Activated CD8-positive, alpha-beta memory T cell treated with anti-CD3 and anti-CD28 coated beads, Interleukin-2, amount 50 U/mL, for 1 hour (primary cell): Measurements from ENCODE around the gene TMEM273.

Experiments
- DNase-seq: peaks from one replicate; pipeline ENCODE4 v3.0.0-alpha.2; 2020; ENCODE audit errors: extremely low read depth

TMEM273 gene, protein sequence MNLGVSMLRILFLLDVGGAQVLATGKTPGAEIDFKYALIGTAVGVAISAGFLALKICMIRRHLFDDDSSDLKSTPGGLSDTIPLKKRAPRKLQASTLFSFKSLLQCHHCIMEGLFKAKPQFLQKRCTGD

DNA sequence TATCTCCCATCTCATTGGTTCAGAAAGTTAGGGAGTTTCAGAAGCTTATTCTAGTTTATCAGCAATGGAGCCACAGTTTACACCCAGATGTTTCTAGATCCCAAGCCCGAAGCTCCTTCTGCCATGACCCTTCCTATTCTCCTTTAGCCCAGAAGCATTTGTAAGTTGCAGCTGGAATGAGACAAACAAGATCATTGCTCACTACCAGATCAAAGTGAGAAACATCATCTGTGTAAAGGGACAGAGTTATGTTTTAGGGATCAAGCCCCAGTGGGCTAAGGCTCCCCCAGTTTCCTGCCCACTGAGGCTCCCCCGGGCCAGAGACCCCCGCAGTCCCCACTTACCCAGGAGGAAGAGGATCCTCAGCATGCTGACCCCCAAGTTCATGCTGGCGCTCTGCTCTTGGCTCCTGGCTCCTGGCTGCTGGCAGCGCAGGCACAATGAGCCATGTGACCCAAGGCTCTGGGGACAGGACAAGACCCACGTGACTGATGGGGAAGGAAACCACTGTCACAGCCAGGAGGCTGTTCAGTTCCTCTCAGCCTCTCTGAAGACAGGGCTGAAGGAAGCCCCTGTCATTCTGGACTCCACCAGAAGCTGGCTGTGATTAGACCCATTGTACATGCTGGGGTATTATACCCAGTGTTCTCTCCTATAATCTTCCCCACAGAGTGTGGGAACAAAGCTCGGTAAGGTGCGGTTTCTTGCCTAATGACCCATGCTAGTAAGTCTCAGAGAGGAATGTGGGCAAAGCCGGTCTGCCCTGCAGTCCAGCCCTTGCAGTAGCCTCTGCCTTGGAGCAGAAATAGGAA is at the start of gene TMEM273:
Gene TMEM273 (minus strand): TSS at position 442 of the 812 bp plus-strand sequence. CDS start 55 bp downstream, at position 387.
- DNase-seq: no peak

DNA sequence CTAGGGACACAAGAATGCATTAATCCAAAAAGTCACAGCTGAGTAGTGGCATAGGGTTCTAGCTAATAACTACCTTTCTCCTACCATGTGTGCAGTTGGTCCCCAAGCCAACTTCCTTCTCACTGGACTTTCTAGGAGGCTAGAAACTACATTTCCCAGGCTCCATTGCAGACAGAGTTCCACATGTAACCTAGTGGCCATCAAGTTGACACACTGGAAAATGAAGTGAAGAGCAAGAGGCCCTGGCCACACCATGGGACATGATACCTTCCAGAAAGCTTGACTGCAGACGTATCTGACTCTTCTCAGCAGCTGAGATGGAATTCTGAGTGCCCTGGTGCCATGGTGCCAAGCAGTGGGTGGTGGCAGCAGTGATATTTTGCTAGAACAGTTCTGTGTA is 49.8 kb upstream of the TMEM273 start:
- DNase-seq: no peak

DNA sequence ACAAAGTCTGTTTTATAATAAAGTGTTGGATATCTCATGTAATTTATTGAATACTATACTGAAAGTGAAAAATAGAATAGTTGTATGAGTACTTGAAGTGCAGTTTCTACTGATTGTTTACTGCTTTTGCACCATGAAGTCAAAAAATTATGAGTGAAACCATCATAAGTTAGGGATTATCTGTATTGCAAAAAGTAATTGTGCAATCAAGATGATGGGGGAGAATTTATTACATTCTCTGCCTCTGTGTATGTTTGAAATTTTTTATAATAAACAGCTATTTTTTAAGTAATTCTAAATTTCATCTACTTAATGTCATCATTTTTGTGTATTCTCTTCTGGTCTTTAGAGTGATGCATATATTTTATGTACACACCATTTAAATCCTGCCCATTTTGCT is 47.2 kb upstream of the TMEM273 start:
- DNase-seq: no peak

DNA sequence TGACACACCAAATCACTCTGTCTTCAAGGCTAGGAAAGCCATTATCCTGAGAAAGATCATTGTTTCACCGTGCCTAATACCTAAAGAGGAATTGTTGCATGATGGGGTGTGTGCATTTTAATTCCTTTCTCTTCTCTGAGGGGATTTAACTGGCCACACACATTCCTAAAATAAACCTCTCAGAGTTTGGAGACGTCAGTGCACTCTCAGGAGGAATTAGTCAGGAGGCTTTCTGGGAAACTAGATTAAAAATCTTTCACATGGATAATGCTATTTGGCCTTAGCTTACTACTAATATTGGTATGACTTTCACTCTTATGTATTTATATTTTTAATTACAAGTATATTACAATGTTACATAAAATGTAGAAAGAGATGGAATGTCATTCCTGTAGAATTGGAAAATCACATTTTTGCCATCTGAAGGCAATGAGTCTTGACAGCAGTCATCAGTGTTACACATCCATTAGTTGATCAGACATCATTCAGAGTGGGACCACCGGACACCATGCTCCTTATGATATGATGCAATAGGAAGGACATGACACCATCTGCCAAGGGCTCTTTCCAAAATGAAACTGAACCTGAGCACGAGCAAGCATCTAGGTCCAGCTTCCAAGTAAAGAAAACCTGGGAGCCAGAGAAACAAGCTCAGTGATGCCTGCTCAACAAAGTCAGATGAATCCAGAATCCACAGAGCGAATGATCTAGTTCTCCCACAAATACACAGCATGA is 43.1 kb upstream of the TMEM273 start:
- DNase-seq: no peak

DNA sequence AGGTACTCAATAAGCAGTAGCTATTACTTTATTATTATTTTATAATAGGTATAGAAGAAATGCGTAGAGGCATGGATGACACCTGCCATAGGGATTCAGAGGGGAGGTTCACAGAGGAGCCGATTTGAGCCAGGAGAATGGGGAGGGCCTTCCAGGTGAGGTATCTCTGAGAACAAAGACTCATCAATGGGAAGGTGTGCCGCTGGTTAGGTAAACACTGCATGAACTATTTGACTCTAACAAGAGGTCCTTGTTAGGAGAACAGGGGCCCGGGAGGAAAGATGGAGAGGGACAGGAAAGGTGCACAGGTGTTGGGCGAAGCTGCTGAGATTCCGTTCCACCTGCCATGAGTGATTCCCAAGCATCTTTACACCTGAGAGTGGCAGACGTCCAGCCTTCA is 41.8 kb upstream of the TMEM273 start:
- no peak for DNase-seq

DNA sequence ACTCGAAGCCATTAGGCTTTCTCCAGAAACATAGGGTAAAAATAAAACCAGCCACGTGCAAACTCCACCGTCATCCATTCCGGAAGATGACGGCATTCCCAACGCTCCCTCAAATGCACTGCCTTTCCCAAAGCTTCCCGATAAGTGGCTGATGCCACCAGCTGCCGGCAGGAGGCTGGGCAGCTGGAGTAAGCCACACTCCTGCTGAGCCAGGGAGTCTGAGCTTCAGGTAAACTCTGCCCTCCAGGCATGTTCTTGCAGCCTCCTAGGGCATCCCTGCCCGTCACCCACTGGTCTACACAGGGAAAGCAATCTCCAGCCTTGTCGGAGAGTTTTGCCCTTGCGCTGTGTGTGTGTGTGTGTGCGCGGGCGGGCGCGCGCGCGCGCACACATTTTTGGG is 40.5 kb upstream of the TMEM273 start:
- no peak for DNase-seq

DNA sequence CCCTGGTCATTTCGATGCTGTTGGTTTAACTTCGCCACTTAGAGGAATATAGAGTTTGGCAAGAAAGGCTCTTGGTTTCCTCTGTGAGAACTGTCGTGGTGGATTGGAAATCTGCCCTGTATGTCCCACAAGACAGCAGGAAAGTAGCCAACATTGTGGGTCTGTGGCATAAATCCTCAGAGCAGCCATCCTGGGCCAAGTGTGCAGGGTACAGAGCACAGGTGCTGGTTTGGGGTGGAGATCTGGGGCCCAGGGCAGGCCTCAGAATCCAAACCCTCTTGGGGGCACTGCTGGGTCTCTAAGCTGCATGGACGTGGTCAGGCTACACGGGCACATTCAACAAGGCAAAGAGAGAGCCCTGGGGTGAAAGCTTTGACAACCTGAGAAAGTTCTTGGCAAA is 39.2 kb upstream of the TMEM273 start:
- DNase-seq: no peak

DNA sequence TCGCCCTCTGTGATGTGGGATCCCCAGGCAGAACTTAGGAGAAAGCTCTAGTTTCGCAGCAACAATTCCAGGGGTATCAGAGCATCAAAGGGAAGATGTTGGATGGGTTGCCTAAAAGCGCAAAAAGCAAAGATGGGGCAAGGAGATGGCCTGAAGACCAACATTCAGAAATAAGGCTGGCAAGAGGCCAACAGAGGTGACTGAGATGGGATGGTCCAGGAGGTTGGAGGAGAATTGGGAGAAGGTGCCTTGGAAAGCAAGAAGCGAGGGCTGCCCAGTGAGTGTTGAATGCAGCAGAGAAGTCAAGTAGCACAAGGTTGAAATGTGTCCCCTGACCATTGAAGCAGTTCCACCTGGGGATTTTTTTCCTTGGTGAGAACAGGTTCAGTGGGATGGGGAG is 38.4 kb upstream of the TMEM273 start:
- no peak for DNase-seq

DNA sequence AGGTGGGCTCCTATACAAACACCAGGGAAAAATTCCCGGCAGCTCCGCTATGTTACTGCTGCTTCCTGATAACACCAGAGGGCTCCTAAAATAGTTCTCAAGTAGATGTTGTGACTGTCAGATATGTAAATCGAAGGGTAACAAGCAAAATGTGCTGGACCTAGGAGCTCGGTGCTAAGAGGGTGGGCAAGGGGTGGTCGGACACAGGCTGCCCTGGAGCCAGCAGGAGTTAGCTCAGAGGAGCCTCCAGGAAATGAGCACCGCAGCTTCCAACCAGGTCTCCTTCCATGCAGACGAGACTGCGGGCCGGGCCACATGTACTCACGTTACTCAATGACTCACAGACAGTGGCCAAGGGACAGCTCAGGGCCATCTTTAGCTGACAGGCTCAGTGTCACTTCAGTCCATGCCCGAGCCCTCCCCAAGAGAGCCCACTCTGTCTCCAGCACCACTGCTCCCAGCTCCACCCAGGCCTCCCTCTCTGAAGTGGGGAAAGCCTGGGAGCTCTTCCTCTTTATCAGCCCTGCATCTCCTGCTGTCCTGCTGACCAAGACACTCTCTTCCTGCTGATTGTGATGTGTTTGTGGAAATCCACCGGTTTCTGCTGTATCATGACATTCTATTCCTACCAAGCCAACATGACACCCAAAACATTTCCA is 37.2 kb upstream of the TMEM273 start:
- no peak for DNase-seq

DNA sequence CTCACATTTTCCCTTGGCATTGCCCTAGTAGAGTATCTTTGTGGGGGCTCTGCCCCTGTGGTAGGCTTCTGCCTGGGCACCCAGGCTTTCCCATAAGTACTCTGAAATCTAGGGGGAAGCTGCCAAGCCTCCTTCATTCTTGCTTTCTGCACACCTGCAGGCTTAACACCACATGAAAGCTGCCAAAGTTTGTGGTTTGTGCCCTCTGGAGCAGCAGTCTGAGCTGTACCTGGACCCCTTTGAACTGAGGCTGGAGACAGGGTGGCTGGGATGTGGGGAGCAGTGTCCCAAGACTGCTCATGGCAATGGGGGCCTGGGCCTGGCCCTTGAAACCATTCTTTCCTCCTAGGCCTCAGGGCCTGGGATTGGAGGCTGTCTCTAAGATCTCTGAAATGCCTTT is 35.0 kb upstream of the TMEM273 start:
- DNase-seq: no peak

DNA sequence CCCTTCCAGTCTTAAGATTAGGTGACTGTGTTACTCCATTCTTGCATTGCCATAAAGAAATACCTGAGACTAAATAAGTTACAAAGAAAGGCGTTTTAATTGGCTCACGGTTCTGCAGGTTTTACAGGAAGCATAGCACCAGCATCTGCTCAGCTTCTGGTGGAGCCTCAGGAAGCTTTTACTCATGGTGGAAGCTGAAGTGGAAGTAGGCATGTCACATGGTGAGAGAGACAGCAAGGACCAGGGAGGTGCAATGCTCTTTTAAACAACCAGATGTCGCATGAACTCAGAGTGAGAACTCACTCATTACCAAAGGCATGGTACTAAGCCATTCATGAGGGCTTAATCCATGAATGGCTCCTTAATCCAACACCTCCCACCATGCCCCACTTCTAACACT is 34.0 kb upstream of the TMEM273 start:
- no peak for DNase-seq

DNA sequence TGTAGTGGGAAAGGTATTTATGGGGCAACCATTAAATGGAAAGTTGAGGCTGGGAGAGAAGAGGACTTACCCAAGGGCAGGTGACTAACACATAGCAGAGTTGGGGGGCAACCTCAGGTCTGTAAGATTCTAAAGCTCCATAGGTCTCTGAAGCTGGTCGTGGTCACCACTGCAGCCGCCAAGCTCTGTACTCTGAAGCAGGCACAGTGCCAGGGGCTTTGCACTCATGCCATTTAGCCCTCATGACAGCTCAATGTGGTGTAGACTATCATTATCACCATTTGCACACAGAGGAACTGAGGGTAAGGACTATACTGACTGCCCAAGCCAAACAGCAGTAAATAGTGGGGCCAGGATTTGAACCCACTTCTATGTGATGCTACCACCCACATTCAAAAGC is 32.5 kb upstream of the TMEM273 start:
- DNase-seq: no peak

DNA sequence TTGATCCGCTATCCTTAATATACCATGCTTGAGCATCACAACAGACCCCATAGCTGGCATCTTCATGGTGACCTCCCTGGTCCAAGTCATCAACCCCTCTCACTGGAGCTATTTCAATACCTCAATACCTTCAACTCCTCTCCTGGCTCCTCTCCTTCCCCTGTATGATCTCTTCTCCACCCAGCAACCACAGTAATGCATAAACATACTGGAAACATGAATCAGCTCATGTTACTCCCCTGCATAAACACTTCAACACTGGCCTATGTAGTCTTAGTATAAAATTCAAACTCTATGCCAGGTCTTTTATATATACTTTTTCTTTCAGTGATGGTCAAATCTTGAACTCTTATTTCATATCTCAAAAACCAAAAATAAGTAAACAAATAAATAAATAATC is 31.8 kb upstream of the TMEM273 start:
- no peak for DNase-seq

DNA sequence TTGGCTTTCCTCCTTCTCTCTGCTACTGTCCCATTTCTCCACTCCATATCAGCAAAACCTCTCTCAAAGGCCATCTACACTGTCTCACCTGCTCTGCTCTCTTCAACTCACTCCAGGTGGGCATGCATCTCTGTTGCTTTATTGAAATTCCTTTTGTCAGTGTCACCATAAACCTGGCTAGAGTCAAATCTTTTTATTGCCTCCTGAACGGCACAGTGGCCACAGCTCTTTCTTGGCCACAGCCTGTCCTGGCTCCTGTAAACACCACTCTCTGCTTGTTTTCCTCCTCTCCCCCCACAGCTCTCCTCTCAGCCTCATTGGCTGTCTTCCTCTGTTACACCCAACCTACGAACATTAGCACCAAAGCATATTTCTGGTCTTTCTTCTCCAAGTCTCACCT is 31.1 kb upstream of the TMEM273 start:
- no peak for DNase-seq

DNA sequence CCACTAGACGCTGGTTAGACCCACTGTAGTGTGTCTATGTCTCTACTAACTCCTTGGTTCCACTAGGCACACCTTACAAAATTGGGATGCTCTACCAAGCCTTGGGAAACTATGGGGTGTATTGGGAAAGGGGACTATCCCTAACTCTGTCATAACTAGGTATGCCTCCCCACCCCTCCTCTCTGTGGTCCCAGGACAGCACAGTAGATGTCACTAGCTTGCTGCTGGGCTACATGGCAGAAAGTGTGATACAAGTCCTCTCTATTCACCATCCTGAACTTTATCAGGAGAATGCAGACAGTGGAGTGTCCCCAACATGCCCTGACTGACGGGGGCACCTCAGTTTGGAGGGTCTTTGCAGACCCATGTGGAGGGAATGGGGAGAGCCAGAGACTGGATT is 30.3 kb upstream of the TMEM273 start:
- DNase-seq: no peak

DNA sequence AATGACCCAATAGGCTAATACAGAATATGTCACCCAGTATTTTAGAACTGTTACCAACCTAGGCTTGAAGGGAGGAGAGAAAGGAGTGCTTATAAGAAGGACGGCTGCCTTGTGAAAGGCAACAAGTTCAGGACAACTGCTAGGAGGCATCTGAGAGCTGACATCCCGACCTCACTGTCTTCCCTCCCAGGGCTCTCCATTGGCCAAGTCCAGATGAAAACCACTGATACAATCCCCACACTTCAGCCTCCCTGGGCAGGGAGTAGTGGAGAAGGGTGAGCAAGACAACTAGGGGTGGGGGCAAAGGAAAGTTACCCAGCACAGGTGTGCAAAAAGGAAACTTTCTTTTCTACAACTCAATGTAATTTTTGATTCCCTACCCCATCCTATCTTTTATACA is 29.5 kb upstream of the TMEM273 start:
- no peak for DNase-seq

DNA sequence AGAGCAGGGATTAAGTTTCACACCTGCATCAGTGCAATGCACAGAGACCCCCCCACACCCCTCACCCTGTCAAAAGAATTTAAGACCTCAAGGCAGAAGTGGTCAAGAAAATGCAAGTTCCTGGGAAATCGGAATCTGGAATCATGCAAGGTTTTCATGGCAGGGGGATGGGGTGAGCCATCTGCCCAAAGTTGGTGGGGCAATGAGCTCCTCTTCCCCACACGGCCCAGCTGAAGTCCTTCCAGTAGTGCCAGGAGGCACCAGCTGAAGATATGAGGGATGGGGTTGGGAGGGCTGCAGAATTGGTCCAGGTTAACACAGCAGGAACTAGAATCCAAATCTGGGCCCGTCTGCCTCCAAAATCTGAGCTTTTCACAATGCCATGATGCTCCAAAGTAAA is 25.0 kb upstream of the TMEM273 start:
- DNase-seq: no peak

DNA sequence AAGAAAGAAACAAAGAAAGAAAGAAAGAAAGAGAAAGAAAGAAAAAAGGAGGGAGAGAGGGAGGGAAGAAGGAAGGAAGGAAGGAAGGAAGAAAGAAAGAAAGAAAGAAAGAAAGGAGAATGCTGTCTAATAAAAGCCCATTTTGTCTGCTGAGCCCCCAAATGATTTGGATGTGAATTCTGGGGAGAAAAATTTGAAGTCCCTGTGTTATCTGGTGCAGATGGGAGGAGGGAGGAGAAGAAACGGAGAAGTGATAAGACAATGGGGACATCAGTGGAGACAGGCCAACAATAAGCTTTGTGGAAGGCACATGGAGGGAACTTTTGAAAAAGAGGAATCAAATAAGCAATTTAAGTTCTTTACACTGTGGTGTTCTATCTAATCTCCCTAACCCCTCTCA is 24.6 kb upstream of the TMEM273 start:
- no peak for DNase-seq

DNA sequence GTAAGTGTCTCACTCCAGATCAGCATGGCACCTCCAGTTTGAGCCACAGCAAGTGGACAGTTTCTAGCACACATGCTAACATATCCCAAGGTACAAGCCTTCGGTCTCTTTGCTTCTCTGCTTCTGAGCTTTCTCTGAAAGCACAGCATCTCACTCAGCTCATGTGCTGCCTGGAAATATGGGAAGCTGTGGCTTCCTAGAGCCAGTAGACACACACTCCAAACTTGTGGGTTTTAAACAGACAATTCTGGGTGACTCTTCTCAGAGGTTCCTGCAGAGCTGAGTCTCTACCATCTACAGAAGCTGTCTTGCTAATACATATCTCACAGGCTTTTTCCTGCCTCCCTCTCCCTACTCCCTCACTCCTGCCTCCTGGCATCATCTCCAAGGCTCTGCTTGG is 23.9 kb upstream of the TMEM273 start:
- no peak for DNase-seq

DNA sequence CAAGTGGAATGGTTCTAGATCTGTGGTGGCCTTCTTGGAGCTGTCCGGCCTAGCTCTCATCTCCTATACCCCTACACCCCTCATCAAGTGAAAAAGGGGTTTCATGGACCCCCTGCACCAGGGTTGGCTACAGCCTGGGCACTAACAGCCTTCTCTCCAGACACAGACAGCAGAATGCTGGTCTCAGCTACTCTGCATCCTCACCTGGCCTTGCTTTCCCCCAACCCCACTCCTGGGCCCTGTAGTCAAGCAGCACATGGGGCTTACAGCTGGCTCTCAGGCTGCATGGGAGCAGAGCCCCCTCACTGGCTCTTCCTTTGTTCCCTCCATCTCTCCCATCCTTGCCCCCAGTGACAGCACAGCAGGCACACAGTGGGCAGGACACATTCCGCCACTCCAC is 20.8 kb upstream of the TMEM273 start:
- no peak for DNase-seq

DNA sequence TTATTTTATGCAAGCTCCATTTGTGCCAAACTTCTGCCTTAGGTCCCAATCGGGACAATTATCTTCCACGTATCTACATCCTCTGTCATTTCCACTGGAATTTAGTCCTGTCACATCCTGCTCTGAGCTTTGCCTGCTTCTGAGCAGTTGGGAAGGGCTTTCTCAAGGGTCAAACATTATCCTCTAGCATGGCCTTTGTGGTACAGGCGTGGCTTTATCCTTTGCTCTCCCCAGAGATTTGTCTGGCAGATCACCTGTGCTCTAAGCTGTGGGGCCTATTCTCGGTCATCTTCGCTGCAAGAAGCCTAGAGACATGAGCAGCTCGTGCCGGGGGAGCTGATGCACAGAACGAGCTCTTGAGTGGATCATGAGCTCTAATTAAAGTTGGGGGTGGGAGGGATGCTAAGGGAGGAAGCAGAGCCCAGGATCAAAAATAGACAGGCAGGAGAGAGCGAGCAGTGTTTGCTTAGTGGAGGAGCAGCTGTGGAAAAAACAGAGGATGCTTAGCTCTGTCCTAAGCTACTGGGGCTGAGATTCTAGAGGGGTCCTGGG is 19.8 kb upstream of the TMEM273 start:
- DNase-seq: no peak

DNA sequence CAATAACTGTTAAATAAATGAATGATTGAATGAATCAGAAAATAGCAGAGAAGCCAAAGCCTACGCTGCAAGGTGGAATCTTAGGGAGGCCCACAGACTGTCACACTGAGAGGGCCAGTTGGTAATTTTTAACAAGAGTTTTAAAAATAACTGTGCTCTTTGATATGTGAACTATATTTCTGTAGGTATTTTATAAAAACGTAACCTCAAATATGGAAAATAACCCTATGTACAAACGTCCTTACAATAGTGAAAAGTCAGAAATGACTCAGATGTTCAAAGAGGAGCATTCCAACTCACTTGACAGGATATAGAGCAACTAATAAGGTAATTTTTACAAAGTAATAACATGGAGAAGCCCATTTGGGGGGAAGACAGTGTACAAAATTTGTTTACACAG is 18.9 kb upstream of the TMEM273 start:
- no peak for DNase-seq
